Thyroid gland (tissue), 4 donors: Measurements from ENCODE around the gene FSIP1. TPM values are rescaled to one million over a fixed set of nuclear protein-coding genes. Genes with fewer than 3 reads are reported as not detected.

Experiments
- DNase-seq, 2 donors: peaks; one replicate each; pipeline ENCODE4 v3.0.0-alpha.2; 2019
- H3K27ac ChIP-seq, 3 donors: fragments of 200-600 bp; sonication (generic); 1 replicate in 2 of 3; 2 replicates in 1 of 3; pipeline ENCODE4 v1.5.1; 2016 to 2019; ENCODE audit warnings: mild to moderate bottlenecking in 1 of 3, moderate library complexity in 1 of 3
- H3K27me3 ChIP-seq: fragments of 200-600 bp; sonication (generic); one replicate; pipeline ENCODE4 v1.5.1; 2019
- H3K36me3 ChIP-seq, 2 donors: fragments of 200-600 bp; sonication (generic); one replicate each; pipeline ENCODE4 v1.5.1; 2016 to 2019
- H3K4me1 ChIP-seq, 2 donors: fragments of 200-600 bp; sonication (generic); one replicate each; pipeline ENCODE4 v1.5.1; 2017 to 2019
- H3K4me3 ChIP-seq, 3 donors: fragments of 200-600 bp; sonication (generic); replicated peaks in 1 of 3; 1 replicate in 2 of 3; 2 replicates in 1 of 3; pipeline ENCODE4 v1.5.1; 2016; ENCODE audit warnings: mild to moderate bottlenecking in 1 of 3
- H3K9me3 ChIP-seq: fragments of 200-600 bp; sonication (generic); one replicate; pipeline ENCODE4 v1.5.1; 2017
- CTCF ChIP-seq, 6 experiments: fragments of 200-600 bp in 3 of 6; fragments of 450-650 bp in 3 of 6; sonication (generic) in 3 of 6; IDR thresholded peaks; one replicate each; pipeline ENCODE4 v1.5.1; 2016 to 2019; ENCODE audit warnings: antibody characterized with exemption in 6 of 6, mild to moderate bottlenecking in 2 of 6, inconsistent platforms in 1 of 6, moderate library complexity in 1 of 6
- POLR2A ChIP-seq, 2 donors: fragments of 450-650 bp; IDR thresholded peaks; one replicate each; pipeline ENCODE4 v1.6.1; 2017; ENCODE audit warnings: antibody characterized with exemption in 2 of 2, mild to moderate bottlenecking in 2 of 2, moderate library complexity in 1 of 2
- WGBS, 2 donors: methylation state at CpG; one replicate each; pipeline ENCODE4 v1.1.5; 2017; 5-methylcytosine and 5-hydroxymethylcytosine counted together
- intact Hi-C: fragments of 100-400 bp; cut with DNase I; formaldehyde crosslinking; loops from one replicate; pipeline ENCODE4 v1.15.1; 2023
- total RNA-seq, 4 donors: library from RNA; depleted of rRNA; stranded (reverse); fragments of >200 nt; gene quantifications; one replicate each; pipeline ENCODE4 v1.2.3, GENCODE V29; 2016

Gene FSIP1
- total RNA-seq, 4 donors from 2014 or later: 0.94 to 2.5 (median 1.5) TPM

GRCh38 chr15:39587731-39588530 lies 194.7 kb downstream of the FSIP1 start:
- no peak overlapping the region for H3K27ac ChIP-seq
- H3K4me1 ChIP-seq: no peaks in the 10 kb centered on the region
- intact Hi-C loops: loop anchor here (10.0 kb wide), 1 partner anchor 167 kb away; no protein-coding TSS in a partner anchor
- DNase-seq: no peak
- H3K9me3 ChIP-seq: no peaks in the 10 kb centered on the region
- 86 to 90% methylated on average over 13 of the region's 13 CpGs for WGBS, 2 donors
- peaks cover 8 to 16% of the 10 kb centered on the region in 2 donors for H3K36me3 ChIP-seq
- H3K4me3 ChIP-seq: no peak overlapping the region
- no peaks in the 10 kb centered on the region for H3K27me3 ChIP-seq
- no peak for TF ChIP-seq POLR2A (IDR thresholded peaks at IDR 0.05)
- TF ChIP-seq CTCF (IDR thresholded peaks at IDR 0.05): no peak

GRCh38 chr15:39587096-39587721 lies 195.4 kb downstream of the FSIP1 start:
- Histone ChIP-seq H3K27me3 (no peaks in the 10 kb centered on the region), H3K9me3 (no peaks in the 10 kb centered on the region), H3K36me3 (peaks cover 8 to 12% of the 10 kb centered on the region in 2 donors), H3K4me1 (no peaks in the 10 kb centered on the region), H3K4me3 (no peak overlapping the region), H3K27ac (no peak overlapping the region)
- TF ChIP-seq CTCF (IDR thresholded peaks at IDR 0.05): no peak
- TF ChIP-seq POLR2A (IDR thresholded peaks at IDR 0.05): no peak
- DNase-seq: no peak
- intact Hi-C loops: loop anchor here (10.0 kb wide), 1 partner anchor 168 kb away; no protein-coding TSS in a partner anchor
- 94% methylated on average over 17 of the region's 17 CpGs for WGBS, 2 donors

- no peak overlapping the region for H3K4me3 ChIP-seq
- 72% methylated on average over 10 of the region's 10 CpGs for WGBS, 2 donors
- peaks cover 8 to 12% of the 10 kb centered on the region in 2 donors for H3K36me3 ChIP-seq
Observed at GRCh38 chr15:39586387-39587095, 196.1 kb downstream of the FSIP1 start.

GRCh38 chr15:39585871-39586301 lies 196.8 kb downstream of the FSIP1 start:
- Histone ChIP-seq H3K4me3 (no peak overlapping the region), H3K36me3 (peaks cover 8 to 12% of the 10 kb centered on the region in 2 donors), H3K9me3 (no peaks in the 10 kb centered on the region), H3K27me3 (no peaks in the 10 kb centered on the region), H3K27ac (no peak overlapping the region), H3K4me1 (peaks cover 0 to 3% of the 10 kb centered on the region in 2 donors)
- TF ChIP-seq CTCF (IDR thresholded peaks at IDR 0.05) (no peak), POLR2A (IDR thresholded peaks at IDR 0.05) (no peak)
- intact Hi-C loops: loop anchor here (10.0 kb wide), 1 partner anchor 169 kb away; no protein-coding TSS in a partner anchor
- DNase-seq: no peak
- 89 to 91% methylated on average over 4 of the region's 4 CpGs for WGBS, 2 donors

More at GRCh38 chr15:39586387-39587095, 196.1 kb downstream of the FSIP1 start:
- no peak for TF ChIP-seq POLR2A (IDR thresholded peaks at IDR 0.05)
- no peak for TF ChIP-seq CTCF (IDR thresholded peaks at IDR 0.05)
- Histone ChIP-seq H3K27me3 (no peaks in the 10 kb centered on the region), H3K4me1 (no peaks in the 10 kb centered on the region), H3K9me3 (no peaks in the 10 kb centered on the region), H3K27ac (no peak overlapping the region)
- DNase-seq: no peak
- intact Hi-C loops: loop anchor here (10.0 kb wide), 1 partner anchor 168 kb away; no protein-coding TSS in a partner anchor
